H9 (cell line): ENCODE results near the gene KRTAP10-8. TPM values are rescaled to one million over a fixed set of nuclear protein-coding genes. Genes with fewer than 3 reads are reported as not detected.

Experiments used
- DNase-seq: peaks from one replicate; pipeline ENCODE4 v3.0.0-alpha.2; 2017
- H2AFZ ChIP-seq: one replicate; pipeline ENCODE4 v1.6.1; 2013; ENCODE audit warnings: mild to moderate bottlenecking, low read length, control low read depth, moderate library complexity
- H2AK5ac ChIP-seq: 2 replicates; pipeline ENCODE4 v1.6.1; 2013; ENCODE audit warnings: low read length, control low read depth, mixed read lengths; ENCODE audit not compliant: insufficient read length
- H2BK120ac ChIP-seq: one replicate; pipeline ENCODE4 v1.6.1; 2013; ENCODE audit warnings: low read depth, mild to moderate bottlenecking, low read length, control low read depth, inconsistent platforms; ENCODE audit not compliant: poor library complexity, severe bottlenecking
- H2BK12ac ChIP-seq: 2 replicates; pipeline ENCODE4 v1.6.1; 2013; ENCODE audit warnings: low read length, control low read depth, mixed read lengths, low read depth; ENCODE audit not compliant: insufficient read length
- H2BK15ac ChIP-seq: 2 replicates; pipeline ENCODE4 v1.6.1; 2013; ENCODE audit warnings: low read depth, low read length, control low read depth
- H2BK20ac ChIP-seq: one replicate; pipeline ENCODE4 v1.6.1; 2013; ENCODE audit warnings: low read depth, mild to moderate bottlenecking, low read length, control low read depth, inconsistent platforms; ENCODE audit not compliant: poor library complexity, severe bottlenecking
- H2BK5ac ChIP-seq: 2 replicates; pipeline ENCODE4 v1.6.1; 2013; ENCODE audit warnings: low read length, control low read depth, mixed read lengths; ENCODE audit not compliant: insufficient read length
- H3K14ac ChIP-seq: 2 replicates; pipeline ENCODE4 v1.6.1; 2013; ENCODE audit warnings: low read length, control low read depth; ENCODE audit not compliant: insufficient read depth
- H3K18ac ChIP-seq: 2 replicates; pipeline ENCODE4 v1.6.1; 2013; ENCODE audit warnings: low read depth, mild to moderate bottlenecking, mixed read lengths, low read length, control low read depth; ENCODE audit not compliant: insufficient read length
- H3K23ac ChIP-seq: 2 replicates; pipeline ENCODE4 v1.6.1; 2013; ENCODE audit warnings: low read length, control low read depth, mixed read lengths, low read depth; ENCODE audit not compliant: insufficient read length
- H3K23me2 ChIP-seq: 2 replicates; pipeline ENCODE4 v1.6.1; 2013; ENCODE audit warnings: low read depth, mild to moderate bottlenecking, mixed read lengths, low read length, control low read depth; ENCODE audit not compliant: insufficient read length, poor library complexity, severe bottlenecking
- H3K27ac ChIP-seq: 2 replicates; pipeline ENCODE4 v1.5.1; 2013; ENCODE audit warnings: low read length, control low read depth, mixed read lengths, low read depth; ENCODE audit not compliant: insufficient read length
- H3K27me3 ChIP-seq: 2 replicates; pipeline ENCODE4 v1.6.1; 2013; ENCODE audit warnings: low read length, control low read depth, inconsistent platforms; ENCODE audit not compliant: insufficient read depth
- H3K4ac ChIP-seq: 2 replicates; pipeline ENCODE4 v1.6.1; 2013; ENCODE audit warnings: low read depth, mild to moderate bottlenecking, control low read depth, inconsistent platforms, low read length, moderate library complexity
- H3K4me1 ChIP-seq: 2 replicates; pipeline ENCODE4 v1.6.1; 2013; ENCODE audit warnings: low read length, control low read depth, inconsistent platforms; ENCODE audit not compliant: insufficient read depth
- H3K4me2 ChIP-seq: 2 replicates; pipeline ENCODE4 v1.6.1; 2013; ENCODE audit warnings: low read length, control low read depth, mixed read lengths; ENCODE audit not compliant: insufficient read length, insufficient read depth
- H3K56ac ChIP-seq: 2 replicates; pipeline ENCODE4 v1.6.1; 2013; ENCODE audit warnings: low read depth, mild to moderate bottlenecking, mixed read lengths, low read length, control low read depth; ENCODE audit not compliant: insufficient read length
- H3K79me1 ChIP-seq: 2 replicates; pipeline ENCODE4 v1.6.1; 2013; ENCODE audit warnings: low read depth, mild to moderate bottlenecking, moderate library complexity, low read length, control low read depth, inconsistent platforms; ENCODE audit not compliant: insufficient read depth, poor library complexity, severe bottlenecking
- H3K79me2 ChIP-seq: 2 replicates; pipeline ENCODE4 v1.6.1; 2013; ENCODE audit warnings: low read length, control low read depth, inconsistent platforms; ENCODE audit not compliant: insufficient read depth
- H3K9ac ChIP-seq: 2 replicates; pipeline ENCODE4 v1.6.1; 2013; ENCODE audit warnings: low read length, control low read depth, mixed read lengths; ENCODE audit not compliant: insufficient read length; ENCODE audit errors: extremely low read depth
- H3K9me3 ChIP-seq: one replicate; pipeline ENCODE4 v1.6.1; 2013; ENCODE audit warnings: low read depth, low read length, inconsistent platforms; ENCODE audit not compliant: control insufficient read depth
- H3T11ph ChIP-seq: one replicate; pipeline ENCODE4 v1.6.1; 2013; ENCODE audit warnings: mild to moderate bottlenecking, low read length, control low read depth, inconsistent platforms
- H4K20me1 ChIP-seq: one replicate; pipeline ENCODE4 v1.6.1; 2013; ENCODE audit not compliant: control insufficient read depth, insufficient read length, insufficient read depth
- H4K5ac ChIP-seq: 2 replicates; pipeline ENCODE4 v1.6.1; 2013; ENCODE audit warnings: low read depth, mild to moderate bottlenecking, mixed read lengths, low read length, control low read depth; ENCODE audit not compliant: insufficient read length
- H4K8ac ChIP-seq: replicated peaks from 2 replicates; pipeline ENCODE4 v1.6.1; 2013; ENCODE audit warnings: low read length, control low read depth, mixed read lengths, low read depth; ENCODE audit not compliant: insufficient read length
- H4K91ac ChIP-seq: 2 replicates; pipeline ENCODE4 v1.6.1; 2013; ENCODE audit warnings: low read depth, mild to moderate bottlenecking, moderate library complexity, mixed read lengths, low read length, control low read depth; ENCODE audit not compliant: insufficient read length
- H3K27ac Mint-ChIP-seq, 3 experiments: 2 replicates in 2 of 3; 3 replicates in 1 of 3; pipeline ENCODE4 v1.8.0; 2020 to 2021; ENCODE audit warnings: mixed read lengths in 3 of 3, mild to moderate bottlenecking in 1 of 3, moderate library complexity in 1 of 3
- H3K27me3 Mint-ChIP-seq: 2 replicates; pipeline ENCODE4 v1.8.0; 2021; ENCODE audit warnings: low read depth, mild to moderate bottlenecking, moderate library complexity, mixed read lengths
- H3K36me3 Mint-ChIP-seq, 3 experiments: 2 replicates in 2 of 3; 3 replicates in 1 of 3; pipeline ENCODE4 v1.8.0; 2020 to 2021; ENCODE audit warnings: low read depth in 3 of 3, mixed read lengths in 3 of 3; ENCODE audit not compliant: insufficient read depth in 1 of 3
- H3K4me1 Mint-ChIP-seq, 2 experiments: 2 replicates each; pipeline ENCODE4 v1.8.0; 2020; ENCODE audit warnings: mixed read lengths in 2 of 2
- H3K4me3 Mint-ChIP-seq, 2 experiments: 2 replicates in 1 of 2; 3 replicates in 1 of 2; pipeline ENCODE4 v1.8.0; 2020 to 2021; ENCODE audit warnings: mild to moderate bottlenecking in 2 of 2, mixed read lengths in 2 of 2, moderate library complexity in 1 of 2
- H3K9me3 Mint-ChIP-seq, 2 experiments: 2 replicates in 1 of 2; 3 replicates in 1 of 2; pipeline ENCODE4 v1.8.0; 2020; ENCODE audit warnings: mild to moderate bottlenecking in 2 of 2, mixed read lengths in 2 of 2, moderate library complexity in 1 of 2
- CTCF ChIP-seq: fragments of 200-600 bp; sonication (generic); conservative IDR thresholded peaks from 3 replicates; pipeline ENCODE4 v1.8.0; 2021; ENCODE audit warnings: antibody characterized with exemption, mild to moderate bottlenecking
- WGBS: extraction: QIAGEN DNeasy Blood & Tissue Kit; methylation state at CpG from one replicate; pipeline ENCODE4 v1.1.7; 2013; ENCODE audit warnings: missing lambda C conversion rate, low lambda C conversion rate, mixed read lengths; ENCODE audit not compliant: insufficient read length; ENCODE audit errors: extremely low coverage; 5-methylcytosine and 5-hydroxymethylcytosine counted together
- total RNA-seq: library from RNA; stranded (reverse); gene quantifications from 2 replicates; pipeline ENCODE4 v1.2.1, GENCODE V29; 2021

Gene KRTAP10-8
- total RNA-seq, 1 experiment from 2014 or later = not detected

- Histone ChIP-seq H4K91ac (no peak overlapping the region), H2AK5ac (no peak overlapping the region), H3K23ac (no peak overlapping the region), H3K56ac (no peak overlapping the region), H4K5ac (no peak overlapping the region), H3K27me3 (no peaks in the 10 kb centered on the region), H4K8ac (no peak overlapping the region), H3K27ac (no peak overlapping the region), H3K9ac (no peak overlapping the region), H2BK20ac (no peak overlapping the region), H2BK15ac (no peak overlapping the region), H3K79me1 (no peaks in the 10 kb centered on the region), H3K18ac (no peak overlapping the region), H3K4ac (no peak overlapping the region), H3T11ph (no peak overlapping the region), H2AFZ (no peak overlapping the region), H3K4me1 (no peaks in the 10 kb centered on the region), H3K9me3 (no peaks in the 10 kb centered on the region), H2BK5ac (no peak overlapping the region), H2BK12ac (no peak overlapping the region), H4K20me1 (no peaks in the 10 kb centered on the region), H3K14ac (no peak overlapping the region), H2BK120ac (no peak overlapping the region), H3K79me2 (no peaks in the 10 kb centered on the region), H3K4me2 (no peak overlapping the region), H3K23me2 (no peaks in the 10 kb centered on the region)
- Mint-ChIP-seq H3K27me3 (peaks cover 14% of the 10 kb centered on the region), H3K36me3 (peaks cover 0 to 24% (median 6%) of the 10 kb centered on the region in 3 experiments; a peak in 5 of 7 replicates), H3K9me3 (peaks cover 12 to 22% of the 10 kb centered on the region in 2 experiments), H3K4me3 (no peak overlapping the region), H3K27ac (no peak overlapping the region), H3K4me1 (peaks cover 22 to 23% of the 10 kb centered on the region in 2 experiments)
- WGBS = no CpG with 5 or more reads among the region's 15 CpGs
- DNase-seq = peak; percentile 21
- TF ChIP-seq CTCF = no peak
These were observed 29.8 kb upstream of the KRTAP10-8 start for GRCh38 chr21:44582055-44582454.
